HG03064 (cell line): Measurements from ENCODE around the gene BTG2.
"Not testable (repeated sequence)": the region's sequence is repeated elsewhere in the genome, so short reads cannot be mapped to it uniquely, and the experiment has no call there.

ENCODE experiments used
- ATAC-seq: cut with Tn5 transposase; IDR thresholded peaks from one replicate; pipeline ENCODE4 v1.9.1; 2021; ENCODE audit warnings: low read depth; ENCODE audit not compliant: unreplicated experiment

The BTG2 gene

DNA sequence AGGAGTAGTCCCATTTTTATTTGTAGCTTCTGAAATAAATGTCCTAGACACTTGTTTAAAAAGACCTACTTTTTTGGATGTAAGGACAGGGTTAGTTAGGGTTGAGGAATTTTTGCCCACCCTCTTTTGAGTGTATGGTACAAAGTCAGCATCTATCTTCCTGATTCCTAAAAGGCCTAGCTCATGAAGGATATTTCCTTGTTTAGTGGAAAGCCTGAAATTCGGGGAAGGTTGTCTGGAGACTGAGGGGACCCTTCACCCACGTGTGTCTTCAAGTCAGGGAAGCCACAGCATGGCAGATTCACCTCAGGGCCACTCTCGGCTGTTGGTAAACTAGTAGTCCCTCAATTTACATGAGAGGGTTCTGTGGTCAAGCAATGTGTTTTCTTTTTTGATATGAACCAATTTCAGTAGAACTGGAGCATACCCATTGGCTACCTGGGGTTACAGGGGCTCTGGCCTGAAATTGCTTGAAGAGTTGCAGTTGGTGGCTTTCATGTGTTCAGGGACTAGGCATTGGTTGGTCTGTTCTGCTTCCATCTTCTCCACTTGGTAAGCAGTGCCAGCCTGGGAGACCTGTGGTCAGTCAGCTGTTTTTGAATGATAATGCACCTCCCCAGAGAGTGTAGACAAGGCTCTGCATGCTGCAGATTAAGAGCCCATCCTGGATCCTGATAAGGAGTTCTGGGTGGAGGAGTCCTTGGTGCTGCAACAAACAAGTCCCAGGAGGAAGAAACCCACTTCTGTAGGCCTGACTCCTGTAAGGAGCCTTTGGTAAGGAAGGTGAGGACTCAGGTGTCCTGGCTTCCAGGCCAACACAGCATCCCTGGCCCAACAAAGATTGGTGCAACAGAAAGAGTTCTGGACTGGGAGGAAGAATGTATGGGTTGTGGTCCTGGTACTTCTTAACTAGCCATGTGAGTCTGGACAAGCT is 6.3 kb downstream of the BTG2 start:
- no peak for ATAC-seq

DNA sequence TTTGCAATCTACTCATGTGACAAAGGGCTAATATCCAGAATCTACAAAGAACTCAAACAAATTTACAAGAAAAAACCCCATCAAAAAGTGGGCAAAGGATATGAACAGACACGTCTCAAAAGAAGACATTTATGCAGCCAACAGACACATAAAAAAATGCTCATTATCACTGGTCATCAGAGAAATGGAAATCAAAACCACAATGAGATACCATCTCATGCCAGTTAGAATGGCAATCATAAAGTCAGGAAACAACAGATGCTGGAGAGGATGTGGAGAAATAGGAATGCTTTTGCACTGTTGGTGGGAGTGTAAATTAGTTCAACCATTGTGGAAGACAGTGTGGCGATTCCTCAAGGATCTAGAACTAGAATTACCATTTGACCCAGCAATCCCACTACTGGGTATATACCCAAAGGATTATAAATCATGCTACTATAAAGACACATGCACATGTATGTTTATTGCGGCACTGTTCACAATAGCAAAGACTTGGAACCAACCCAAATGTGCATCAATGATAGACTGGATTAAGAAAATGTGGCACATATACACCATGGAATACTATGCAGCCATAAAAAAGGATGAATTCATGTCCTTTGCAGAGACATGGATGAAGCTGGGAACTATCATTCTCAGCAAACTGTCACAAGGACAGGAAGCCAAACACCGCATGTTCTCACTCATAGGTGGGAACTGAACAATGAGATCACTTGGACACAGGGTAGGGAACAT is 8.9 kb downstream of the BTG2 start:
- ATAC-seq = not testable (repeated sequence)

DNA sequence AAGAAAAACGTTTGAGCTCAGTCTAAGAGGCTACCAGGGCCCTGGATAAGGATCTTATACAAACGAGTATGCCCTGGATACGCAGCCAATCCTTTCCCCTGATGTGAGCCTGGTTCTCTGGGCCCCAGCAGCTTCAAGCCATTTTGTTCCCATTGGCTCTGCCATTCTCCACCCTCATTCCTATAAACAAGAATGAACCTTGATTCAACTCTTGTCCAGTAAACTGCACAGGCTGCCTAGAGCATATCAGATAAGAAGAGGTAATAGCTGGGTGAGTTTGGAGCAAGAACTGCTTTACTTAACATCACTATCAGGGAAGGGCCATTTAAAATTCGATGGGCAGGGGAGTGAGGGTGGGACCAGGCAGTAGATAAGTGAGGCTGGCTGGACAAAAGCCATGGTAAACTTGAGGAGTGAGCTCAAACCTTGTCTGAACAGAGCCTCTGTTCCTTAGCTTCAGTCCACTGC is 11.3 kb downstream of the BTG2 start:
- ATAC-seq = no peak

DNA sequence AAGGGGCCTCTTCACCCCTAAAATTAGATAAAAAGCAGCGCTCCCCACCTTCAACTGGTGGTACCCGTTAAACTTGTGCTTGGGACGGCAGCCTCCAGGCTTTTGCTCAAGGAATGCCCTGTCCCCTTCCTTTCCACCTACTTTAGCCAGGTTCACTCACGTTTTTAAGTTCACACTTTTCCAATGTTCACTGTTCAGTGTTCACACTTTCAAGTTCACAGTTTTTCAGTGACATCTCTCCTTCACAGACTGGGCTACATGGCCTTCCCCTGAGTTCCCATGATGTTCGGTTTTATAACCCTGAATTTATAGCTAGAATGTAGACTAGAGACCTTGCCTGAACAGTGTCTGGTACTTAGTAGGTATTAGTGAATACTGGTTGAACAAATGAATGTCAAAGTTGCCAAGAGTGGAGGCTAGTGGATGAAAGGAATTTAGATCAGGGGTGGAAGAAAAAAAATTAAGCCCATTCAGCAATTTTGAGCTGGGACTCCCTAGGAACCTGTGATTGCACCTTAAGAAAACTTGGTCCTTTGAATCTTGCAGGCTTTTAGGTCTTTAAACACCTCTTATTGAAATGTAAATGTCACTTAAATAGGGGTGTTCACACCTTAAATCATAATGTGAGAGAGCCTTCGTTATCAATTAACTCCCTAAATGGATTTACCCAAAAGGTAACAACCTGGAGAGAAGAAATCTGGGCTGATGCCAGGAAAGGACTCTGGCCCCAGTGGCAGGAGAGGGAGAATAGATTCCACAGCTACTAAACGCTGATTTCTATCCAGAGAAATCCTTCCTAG is 12.3 kb downstream of the BTG2 start:
- no peak for ATAC-seq

DNA sequence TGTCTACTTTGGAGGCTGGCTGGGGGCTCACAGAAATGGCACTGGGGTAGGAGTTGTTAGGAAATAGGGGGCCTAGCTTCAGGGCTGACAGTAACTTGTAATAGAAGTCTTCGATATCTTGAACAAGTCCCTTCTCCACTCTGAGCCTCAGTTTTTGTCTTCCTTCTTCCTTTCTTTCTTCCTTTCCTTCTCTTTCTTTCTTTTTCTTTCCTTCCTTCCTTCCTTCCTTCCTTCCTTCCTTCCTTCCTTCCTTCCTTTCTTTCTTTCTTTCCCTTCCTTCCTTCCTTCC is 12.9 kb downstream of the BTG2 start:
- ATAC-seq = no peak

DNA sequence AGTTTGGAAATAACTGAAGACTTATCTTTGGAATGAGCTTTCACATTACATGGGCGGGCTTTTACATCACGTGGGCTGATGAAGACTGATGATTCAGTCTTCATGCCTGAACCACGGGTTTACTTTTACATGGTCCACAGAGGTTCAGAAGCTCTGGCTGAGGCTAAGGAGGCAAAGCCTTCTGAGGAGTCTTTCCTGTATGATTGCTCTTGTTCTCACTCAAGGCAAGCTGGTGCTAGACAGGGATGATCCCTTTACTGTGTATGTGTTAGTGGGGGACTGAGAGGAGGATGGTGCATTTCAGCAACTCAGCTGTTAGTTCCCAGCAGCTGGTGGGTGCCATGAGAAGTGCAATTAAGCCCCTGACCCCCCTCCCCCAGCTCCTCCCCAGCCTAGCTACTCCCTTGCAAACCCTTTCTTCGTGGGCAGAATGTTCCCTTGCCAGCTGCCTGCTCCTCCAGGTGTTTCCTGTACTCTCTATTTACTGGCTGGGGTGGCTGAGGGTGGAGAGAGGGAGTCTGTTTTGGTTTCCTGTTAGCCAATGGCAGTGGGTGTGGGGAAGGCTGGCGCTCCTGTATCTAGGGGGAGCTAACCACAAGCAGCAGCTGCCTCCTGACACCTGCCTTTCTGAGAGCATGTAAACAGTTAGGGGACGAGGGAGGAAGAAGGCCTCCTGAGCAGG is 15.4 kb downstream of the BTG2 start:
- peak; percentile 46 for ATAC-seq

DNA sequence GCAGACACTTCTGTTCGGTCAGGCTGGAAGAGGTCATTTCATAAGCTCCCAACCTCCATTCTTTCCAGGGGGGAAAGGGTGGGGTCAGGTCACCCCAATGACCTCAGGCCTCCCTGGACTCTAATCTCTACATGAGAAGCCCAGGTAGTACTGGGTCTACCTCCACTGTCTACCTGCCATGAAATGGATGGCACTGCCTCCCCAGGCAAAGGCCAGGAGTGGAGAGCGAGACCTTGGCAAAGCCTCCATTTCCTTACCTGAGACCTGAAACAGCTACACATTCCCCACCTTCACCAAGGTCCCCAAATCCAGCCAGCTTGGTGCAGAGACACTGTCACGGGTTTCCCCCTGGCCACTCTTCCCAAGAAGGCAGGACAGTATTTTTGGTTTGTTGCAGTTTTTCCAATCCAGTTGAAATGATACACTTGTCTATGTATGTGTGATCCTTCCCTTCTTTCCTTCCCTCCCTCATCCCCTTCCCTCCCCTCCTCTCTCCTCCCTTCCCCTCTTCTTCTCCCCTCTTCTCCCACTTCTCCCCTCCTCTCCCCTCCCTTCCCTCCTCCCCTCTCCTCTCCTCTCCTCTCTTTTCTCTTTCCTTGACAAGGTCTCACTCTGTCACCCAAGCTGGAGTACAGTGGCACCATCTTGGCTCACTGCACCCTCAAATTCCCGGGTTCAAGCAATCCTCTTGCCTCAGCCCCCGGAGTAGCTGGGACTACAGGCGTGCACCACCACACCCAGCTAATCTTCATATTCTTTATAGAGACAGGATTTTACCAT is 16.1 kb downstream of the BTG2 start:
- no peak for ATAC-seq

DNA sequence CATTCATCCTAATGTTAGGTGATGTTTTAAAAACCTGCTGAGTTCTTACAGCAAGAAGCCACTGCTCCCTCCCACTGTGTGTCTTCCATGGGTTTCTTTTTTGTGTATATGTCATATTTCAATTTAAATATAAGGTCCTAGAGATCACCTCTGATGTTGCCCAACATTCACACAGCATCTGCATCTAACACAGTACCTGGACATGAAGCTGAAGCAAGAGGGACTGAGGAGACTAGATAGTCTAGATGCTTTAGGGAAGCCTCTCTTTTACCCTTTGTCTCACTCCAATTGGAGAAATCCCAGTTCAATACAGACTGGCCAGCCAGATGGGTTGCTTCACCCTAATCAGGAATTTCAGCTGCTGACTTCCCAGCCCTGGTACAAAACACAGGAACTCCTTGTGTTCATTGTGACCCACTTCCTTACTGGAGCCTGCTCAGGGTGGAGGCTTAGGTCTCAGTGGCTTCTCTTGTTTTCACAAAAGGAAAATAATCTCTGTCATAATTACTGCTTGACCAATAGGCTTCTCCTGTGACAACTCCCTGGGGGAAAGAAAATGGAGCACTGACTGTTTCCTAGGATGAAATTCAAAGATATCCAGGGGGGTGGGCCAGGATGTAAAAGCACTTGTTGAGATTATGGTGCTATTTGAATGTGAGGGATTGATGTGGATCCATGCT is 17.3 kb downstream of the BTG2 start:
- ATAC-seq = no peak

DNA sequence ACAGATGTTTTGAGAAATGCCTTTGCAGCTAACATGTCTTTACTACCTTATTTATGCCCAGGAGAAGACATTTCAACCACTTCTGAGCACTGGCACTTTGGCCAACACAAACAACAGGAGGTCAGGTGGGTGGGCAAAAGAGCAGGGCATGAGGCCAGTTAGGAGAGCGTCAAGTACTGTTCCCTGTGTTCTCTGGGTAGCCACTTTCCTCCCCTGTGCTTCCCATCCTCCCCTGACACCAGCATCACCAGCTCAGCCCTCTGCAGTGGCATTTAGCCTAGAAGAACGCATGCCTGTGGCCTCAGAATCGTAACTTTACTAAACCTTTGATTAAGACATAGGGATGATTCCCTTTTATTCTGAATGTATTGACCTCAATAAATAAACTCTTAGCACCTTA is 18.3 kb downstream of the BTG2 start:
- no peak for ATAC-seq

DNA sequence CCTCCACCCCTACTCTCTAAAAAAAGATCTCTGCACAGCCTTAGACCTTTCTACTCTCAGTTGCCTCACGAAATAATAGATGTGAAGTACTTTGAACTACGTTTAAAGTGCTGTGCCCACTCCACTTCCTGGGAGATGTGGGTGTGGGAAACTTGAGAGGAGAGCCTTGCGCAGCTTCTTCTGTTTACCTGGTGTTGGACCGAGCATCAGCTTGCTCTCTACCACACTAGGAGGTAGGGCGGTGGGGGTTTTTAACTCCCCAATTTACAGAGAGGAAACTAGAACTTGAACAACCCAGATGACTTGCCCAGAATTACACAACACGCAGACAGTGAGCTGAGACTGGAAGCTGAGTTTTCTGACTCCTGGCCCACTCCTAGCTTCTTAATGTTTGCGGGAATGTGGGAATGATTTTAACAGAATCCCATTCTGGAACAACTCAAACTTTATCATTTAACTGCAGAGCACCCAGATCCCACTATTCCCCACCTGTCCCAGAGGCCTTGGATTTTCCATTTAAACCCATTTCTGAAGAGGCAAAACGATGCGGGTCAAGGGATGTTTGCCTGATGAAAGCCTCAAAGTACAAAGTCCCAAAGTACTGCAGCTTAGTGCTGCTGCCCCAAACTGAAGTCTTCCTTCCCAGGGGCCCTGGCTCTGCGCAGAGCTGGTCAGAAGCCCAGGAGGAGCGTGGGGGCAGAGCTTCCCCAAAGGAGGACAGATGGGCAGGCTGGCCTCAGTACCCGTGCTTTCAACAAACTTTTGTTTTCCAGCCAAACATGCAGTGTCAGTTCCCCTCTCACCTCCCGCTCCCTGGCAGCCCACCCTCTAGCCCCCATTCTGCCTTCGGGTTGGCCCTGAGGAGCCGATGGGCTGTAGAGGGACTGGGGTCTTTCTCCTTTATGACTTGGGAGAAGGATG is 19.0 kb downstream of the BTG2 start:
- ATAC-seq = no peak

DNA sequence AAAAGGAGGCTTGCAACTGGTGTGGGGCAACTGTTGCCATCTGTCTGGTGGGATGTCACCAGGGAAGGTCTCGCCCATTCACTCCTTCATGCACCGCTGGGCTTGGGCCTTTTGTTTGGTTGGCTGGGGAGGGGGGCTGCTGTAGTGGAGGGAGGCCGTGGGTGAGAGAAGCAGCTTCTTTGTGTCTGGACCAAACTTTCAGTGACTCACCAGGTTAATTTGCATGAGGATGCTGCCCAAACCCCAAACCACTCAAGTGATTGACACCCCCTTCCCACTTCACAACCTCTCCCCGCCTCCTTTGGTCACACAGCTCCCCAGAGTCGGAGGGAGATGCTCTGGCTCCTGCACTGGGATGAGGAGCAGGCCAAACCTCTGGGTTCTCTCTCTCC is 19.7 kb downstream of the BTG2 start:
- no peak for ATAC-seq

DNA sequence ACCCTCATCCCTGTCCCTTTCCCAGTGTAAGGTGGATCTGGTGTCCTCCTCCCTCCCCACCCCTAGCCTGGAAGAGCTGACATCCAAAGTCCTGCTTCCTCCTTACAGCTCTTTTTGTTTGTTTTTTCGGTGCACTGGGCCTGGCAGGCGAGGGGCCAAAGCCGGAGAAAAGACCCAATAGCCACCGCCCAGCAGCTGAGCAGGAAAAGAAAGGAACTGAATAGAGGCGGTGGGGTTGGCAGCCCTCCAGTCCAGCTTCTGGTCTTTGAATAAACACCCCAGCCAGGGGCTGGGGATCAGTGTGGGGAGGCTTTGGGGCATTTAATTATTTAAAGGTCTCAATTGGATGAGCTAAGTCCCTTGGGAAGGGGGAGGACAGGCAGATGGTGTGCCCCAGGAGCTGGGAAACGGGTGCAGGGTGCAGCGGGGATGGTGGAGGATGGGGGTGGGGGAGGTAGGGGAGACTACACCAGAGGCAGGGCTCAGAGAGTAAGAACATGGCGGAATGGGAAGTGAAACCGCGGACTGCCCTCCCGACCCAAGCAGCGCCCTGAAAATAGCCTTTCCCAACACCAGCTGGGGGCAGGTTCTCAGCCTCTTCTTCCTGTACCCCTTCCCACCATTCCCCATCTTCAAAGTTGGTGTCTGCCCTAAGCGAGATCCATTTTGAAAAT is 20.2 kb downstream of the BTG2 start:
- no peak for ATAC-seq

DNA sequence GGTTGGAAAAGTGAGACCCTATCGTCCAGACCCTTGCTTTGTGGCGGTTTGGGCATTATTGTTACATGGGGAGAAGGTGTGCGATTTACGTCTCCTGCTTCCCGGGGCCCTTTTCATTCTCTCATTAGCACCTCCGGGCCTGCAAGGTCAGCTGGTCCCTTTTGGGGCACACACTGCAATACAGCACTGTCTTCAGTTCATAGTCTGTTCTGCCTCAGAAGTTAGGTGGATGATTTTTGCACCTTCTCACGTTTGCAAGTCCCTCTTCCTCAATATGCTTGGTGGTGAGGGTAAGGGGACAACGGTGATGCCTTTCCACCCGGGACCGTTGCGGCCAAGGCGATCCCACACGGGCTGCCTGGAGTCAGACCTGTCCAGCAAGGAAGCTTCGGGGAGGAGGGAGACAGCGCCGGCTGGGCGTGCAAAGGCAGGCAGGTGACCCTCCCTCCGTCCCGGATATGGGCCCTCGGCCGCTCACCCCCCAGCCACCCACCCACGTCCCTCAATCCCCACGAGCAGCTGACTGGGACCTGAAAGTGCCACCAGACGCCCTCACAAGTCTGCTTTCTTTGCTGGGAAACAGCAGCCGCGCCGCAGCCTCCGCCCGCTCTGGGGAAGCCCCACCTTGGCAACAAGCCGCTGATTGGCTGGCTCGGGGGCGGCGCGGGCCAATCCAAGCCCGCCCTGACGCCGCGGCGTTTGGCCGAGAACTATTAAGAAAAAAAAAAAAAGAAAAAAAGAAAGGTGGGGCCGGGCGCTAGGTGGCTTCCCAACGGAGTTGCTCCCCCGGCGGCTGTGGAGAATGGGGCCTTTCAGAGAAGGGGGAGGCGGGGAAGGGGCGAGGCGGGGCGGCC is 21.7 kb downstream of the BTG2 start:
- peak; percentile 60 for ATAC-seq

DNA sequence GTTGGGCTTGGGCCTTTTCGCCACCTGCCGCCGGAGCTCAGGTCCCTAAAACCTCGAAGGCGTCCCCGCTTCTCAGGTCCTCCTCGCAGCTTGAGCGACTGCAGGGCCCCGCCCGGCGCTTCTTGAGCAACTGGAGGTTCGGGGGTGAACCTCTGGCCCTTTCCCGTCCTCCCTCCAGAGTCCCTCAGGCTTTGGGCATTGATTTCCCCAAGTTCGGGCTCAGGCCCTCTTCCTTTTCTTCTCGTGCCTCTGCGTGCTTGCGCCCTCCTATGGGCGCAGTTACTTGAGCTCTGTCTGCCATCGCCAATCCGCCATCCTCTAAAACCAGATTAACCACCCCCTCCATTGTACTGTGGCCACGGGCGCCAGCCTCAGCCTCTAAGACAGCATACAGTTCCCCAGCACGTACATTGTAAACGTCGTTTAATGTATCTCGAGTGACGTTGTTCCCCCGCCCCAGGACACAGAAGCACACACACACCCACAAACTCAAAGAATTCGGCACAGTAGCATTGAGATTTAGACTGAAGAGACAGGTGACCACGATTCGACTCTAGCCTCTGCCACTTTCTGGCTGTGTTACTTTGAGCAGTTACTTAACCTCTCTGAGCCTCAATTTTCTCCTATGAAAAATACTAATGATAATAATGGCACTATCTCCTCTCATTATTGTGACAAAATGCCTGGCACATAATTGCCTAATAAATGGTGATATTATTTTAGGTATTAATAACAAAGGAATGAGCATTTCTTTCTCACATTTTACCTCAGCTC is 22.6 kb downstream of the BTG2 start:
- ATAC-seq = peak; percentile 18

DNA sequence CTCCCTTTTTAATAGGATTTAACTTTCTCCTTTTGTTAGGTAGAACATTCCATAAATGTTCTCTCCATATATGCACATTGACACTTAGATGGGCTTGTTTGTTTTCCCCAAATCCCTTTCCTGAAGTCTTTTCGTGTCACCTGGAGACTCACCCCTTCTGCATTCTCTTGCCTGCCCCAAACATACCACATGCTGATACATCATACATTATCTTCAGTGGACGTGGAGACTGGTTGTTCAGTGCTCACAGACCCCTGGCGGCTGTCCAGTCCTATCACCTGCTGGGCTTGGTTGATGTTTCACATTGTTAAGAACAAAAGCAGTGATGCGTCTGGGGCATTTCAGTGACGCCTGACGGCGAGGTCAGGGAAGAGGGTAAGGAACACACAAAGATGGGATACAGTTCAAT is 23.4 kb downstream of the BTG2 start:
- ATAC-seq = no peak

DNA sequence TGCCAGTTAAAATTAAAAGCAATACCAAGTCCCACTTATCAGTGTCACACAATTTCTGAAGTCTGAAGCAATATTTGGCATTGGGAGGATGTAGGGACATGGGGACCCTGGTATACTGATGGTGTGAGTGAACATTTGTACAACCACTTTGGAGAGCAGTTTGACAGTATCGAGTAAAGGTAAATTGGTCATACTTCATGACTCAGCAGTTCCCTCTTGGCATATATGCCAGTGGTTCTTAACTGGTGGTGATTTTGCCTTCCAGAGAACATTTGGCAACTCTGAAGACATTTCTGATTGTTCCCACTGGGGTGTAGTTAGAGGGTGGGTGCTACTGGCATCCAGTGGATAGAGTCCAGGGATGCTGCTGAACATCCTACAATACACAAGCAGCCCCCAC is 25.9 kb downstream of the BTG2 start:
- ATAC-seq = no peak
